GM21367 (cell line): Measurements from ENCODE around the gene KIF17.

Experiments
- ATAC-seq: cut with Tn5 transposase; IDR thresholded peaks from one replicate; pipeline ENCODE4 v1.9.1; 2021; ENCODE audit not compliant: unreplicated experiment

Gene KIF17

DNA sequence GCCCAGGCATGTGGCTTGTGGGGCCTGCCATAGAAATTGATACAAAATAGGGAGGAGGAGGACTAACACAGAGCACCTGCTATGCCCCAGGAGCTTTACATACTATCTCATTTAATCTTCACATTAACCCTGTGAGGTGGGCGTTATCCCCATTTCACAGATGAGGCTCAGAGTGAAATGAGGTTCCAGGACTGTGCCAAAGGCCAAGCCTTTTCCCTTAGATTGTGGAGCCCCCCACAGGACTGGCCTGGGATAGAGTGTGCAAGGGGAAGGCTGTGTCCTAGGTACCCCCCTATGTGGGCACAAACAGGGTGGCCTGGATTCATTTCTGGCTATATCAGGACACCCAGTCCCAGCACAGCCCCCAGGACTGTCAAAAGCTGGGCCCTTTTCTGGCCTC, 54.4 kb downstream of the KIF17 start:
- ATAC-seq, result no peak

DNA sequence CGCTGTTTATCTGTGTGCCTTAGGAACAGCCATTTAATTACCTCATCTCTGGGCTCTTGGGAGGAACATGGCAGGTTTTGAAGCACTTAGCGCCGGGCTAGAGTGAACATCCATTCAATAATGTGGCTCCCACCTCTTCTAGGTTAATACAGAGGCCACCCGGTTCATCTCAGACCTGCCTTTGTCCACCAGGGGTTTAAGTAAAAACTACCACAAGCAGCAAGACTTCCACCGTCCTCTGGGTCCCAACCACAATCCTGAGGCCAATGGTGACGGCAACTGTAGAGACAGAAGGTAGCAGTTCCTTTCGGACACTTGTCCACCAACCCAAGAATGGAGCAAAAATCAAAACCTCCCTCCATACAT, 55.7 kb downstream of the KIF17 start:
- ATAC-seq, result no peak

DNA sequence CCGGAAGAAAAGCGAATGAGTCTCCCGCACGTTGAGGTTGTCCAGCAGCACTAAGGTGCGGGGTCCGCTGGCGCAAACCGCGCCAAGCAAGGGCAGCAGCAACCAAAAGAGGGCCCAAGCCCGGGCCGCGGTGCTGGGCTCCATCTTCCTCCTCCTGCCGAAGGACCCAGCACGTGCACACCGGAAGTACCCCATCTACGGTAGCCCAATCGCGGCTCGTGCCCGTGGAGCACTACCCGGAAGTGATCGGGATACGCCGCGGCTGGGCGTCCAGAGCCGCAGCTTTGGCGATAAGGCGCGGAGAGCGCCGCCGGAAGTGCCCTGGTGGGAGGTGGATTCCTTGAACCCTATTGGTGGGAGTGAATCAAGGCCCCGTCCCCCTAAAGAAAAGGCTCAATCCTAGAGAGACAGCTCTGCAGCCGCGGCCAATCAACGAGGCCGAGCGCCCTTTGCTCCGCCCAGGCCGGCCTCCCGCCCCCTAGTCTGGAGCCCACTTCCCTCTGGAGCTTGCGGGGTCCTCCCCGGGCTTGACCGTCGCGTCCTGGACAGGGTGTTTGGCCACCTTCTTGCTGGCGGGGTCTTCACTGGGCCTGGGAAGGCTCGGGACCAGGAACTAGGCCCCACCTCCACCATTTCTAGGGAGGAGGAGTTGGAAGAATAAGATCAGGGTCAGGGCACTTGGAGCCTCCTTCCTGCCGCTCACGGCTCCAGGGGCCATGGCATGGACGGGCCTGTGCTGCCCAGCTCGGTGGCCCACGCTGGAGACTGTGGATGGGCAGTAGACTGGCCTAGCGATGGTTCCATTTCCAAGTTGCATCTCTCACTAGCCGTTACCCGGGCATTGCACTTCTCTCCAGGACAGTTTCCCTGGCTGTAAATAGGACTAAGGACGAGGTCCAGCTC, 56.3 kb downstream of the KIF17 start, which contains the start of gene DDOST:
Gene DDOST, minus strand, starts transcription at position 163 of the 903 bp plus-strand sequence. Its CDS starts 19 bp downstream, at position 144.
- peak; percentile 91 for ATAC-seq

DNA sequence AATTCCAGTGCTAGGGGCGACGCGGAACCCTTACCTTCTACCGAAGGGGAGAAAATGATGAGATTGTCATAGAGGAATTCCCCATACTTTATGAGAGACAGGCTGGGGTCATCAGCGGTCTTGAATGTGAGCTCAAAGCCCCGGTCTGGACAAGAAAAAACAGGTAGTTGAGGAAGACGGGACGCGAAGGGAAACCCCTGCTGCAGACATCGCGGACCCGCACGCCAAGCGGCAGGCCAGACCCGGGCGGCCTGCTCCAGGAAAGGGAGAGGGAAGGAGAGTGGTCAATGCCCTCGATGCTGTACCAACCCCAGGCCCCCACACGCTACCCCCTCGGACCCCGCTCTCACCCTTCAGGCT, 57.0 kb downstream of the KIF17 start:
- ATAC-seq, result no peak

DNA sequence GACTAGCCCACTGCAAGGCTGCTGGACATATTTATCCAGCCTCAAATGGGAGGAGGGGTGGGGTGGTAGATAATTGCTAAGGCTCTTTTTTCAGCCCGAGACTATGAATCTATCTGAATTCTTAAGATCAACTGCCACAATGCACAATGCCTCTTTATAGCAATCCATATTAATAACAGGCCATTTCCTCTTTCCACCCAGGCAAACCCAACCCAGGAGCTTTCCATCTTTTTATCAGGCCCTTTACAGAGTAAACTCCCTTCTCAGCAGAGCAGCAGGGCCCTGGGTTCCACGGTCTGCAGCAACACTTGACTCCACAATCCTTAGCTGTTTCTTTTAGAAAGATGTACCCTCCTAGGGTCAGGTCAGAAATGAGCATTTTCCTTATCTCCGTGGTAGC, 57.4 kb downstream of the KIF17 start:
- no peak for ATAC-seq

DNA sequence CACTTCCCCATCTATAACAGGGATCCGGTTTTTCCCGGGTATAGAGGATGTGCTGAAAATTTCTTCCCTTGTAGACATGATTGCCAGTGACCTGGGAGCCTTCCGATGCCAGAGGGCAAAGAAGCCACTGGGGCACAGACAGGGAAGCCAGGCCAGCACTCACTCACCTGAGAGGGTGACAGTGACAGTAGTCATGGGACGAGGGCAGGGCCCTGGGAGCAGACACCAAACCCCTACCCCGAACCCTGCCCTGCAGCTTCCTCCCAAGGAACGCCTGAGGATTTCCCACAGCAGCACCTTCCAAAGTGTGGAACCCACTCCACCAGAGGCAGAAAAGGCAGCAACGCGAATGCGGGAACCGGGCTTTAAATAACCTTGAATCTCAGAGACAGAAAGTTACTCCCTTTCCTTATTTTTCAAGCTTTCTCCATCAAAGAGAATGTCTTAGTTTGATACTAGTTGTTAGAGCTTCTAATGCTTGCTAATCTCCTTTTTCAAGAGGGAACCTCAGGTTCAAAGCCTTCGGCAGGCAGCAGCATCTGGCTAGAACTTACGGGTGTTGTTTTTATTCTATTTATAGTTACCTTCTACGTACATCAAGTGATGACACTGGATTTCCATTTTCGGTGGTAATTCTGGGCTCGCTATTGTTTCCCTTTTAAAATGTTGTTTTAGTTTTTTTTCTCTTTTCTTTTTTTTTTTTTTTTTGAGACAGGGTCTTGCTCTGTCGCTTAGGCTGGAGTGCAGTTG, 59.5 kb downstream of the KIF17 start:
- ATAC-seq, result no peak

DNA sequence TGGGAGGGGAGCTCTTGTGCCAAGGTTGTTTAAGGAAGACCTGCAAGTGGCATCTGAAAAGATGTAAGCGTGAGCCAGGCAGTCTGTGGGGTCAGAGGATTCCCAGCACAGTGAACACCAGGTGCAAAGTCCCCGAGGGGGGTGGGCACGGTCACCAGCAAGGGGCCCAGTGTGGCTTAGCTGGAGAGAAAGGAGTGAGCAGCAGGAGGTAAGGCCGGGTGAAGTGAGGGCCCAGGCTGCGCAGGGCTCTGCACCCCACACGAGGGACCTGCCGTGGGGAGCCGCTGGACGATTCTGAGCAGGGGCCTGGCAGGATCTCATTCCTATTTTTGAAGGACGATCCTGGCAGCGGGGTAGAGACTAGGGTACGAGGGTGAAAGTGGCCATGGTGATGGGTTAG, 60.8 kb downstream of the KIF17 start:
- no peak for ATAC-seq

DNA sequence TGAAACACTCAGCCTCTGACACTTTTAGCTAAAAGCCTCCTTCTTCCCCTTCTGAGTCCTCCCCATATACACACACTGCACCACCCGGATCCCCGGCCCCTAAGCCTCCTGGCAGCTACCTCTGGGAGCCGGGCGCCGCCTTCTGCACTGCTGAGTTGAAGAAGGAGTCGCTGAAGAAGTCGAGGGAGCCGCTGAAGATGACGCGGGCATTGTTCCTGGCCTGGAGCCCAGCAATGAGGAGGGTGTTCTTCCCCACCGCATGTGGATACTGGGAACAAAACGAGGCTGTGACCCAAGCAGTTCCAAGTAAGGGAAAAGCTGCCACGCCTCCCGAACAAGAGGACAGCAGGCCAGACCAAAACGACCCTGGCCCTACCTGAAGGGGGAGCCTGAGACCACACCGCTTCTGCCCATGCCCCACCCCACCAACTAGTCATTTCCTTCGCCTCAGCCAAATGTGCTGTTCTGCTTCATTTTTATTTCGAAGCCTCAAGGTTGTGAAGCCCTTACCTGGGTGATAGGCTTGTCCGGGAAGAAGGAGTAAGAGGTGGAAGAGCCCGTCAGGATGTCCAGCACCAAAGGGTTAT, 63.6 kb downstream of the KIF17 start:
- no peak for ATAC-seq

DNA sequence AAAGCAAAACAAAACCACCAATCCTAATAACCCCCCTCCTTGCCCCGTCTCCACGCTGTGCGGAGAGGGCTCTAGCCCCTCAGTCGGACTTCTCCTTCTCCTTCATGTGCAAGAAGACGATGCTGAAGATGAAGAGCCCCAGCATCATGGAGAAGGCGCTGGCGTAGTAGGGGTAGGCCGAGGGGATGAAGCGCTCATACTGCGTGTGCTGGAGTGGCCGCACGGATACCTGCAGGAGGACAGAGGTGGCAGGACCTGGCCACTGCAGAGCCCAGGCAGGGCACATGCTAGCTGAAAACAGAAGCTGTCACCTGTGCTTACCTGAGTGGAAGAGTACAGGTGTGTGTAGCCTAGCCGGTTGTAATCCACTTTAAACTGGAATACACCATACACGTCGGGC, 65.5 kb downstream of the KIF17 start:
- ATAC-seq, result no peak

DNA sequence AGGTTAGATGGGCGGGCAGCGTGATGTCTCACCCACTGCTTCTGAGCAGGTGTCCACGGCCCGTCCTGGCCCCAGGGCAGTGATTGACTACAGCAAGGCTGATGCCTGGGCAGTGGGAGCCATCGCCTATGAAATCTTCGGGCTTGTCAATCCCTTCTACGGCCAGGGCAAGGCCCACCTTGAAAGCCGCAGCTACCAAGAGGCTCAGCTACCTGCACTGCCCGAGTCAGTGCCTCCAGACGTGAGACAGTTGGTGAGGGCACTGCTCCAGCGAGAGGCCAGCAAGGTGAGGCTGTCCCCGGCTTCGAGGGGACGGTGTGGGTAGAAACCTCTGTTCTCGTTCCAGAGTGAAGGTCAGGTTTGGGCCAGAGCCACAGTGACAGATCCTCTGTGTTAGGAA, 68.9 kb downstream of the KIF17 start:
- ATAC-seq, result no peak

DNA sequence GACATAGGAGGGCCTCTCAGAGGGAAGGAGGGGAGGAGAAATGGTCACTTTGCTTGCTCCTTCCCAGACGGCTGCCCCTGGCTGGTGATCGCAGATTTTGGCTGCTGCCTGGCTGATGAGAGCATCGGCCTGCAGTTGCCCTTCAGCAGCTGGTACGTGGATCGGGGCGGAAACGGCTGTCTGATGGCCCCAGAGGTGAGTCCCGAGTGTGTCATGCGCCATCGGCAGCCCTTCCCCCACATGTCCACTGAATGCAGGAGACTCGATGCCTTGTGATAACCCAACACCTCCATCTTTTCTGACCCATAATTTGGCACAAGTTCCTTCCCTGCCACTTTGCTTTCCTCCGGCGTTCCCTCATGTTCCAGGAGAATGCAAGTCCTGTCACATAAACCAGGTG, 69.4 kb downstream of the KIF17 start:
- ATAC-seq, result no peak

DNA sequence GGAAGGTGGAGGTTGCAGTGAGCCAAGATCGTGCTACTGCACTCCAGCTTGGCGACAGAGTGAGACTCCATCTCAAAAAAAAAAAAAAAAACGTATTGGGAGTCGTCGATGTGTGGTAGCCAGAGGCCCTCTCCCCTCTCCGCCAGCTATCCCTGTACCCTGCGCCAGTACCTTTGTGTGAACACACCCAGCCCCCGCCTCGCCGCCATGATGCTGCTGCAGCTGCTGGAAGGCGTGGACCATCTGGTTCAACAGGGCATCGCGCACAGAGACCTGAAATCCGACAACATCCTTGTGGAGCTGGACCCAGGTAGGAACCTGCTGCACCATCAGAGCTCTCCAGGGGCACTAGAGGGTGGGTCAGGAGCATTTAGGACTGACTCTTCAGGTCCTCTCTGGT, 72.4 kb downstream of the KIF17 start:
- no peak for ATAC-seq

DNA sequence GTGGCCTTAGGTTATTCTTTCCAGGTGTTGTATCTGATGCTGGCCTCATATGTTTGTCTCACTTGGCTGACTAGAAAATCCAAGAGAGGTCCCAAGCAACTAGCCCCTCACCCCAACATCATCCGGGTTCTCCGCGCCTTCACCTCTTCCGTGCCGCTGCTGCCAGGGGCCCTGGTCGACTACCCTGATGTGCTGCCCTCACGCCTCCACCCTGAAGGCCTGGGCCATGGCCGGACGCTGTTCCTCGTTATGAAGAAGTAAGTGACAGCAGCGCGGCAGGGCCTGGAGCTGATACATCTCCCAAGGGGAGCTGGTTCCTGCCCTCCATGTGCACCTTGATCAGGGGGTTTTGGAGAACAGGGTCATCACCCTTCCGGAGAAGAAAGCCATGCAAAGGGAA, 73.4 kb downstream of the KIF17 start:
- ATAC-seq, result no peak

DNA sequence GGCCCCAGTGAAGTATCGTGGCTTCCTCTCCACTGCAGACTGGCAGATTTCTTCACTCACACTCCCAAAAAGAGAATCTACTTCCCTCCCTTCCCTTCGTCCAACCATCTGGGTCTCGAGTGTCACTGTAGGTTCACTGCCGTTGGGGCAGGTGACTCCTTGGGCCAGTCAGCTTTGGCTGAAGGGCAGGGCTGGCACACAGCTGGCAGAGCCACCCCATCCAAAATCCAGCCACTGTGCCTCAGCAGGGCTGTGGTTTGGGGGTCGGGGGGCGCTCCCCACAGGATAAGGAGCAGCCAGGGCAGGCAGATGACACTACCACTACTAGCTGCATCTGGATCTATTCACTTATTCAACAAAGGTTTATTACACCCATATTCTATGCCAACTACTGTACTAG, 74.7 kb downstream of the KIF17 start:
- no peak for ATAC-seq

DNA sequence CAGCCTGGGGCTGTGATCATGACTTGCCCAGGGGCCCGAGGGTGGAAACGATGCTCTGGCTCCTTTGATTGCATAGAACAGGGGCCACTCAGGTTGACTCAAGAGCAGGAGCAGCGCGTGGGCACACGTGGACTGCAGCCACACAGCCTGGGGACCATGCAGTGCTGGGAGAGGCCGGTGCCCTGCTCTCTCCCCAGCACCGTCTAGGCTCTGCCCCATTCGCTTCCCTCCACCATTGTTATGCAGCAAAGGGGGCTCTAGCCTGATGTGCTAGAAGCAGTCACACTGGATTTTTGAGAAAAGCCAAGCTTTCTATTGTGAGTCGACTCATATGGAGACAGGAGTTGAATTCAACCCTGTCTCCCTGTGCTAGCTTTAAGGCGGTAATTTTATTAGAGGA, 75.8 kb downstream of the KIF17 start:
- no peak for ATAC-seq

DNA sequence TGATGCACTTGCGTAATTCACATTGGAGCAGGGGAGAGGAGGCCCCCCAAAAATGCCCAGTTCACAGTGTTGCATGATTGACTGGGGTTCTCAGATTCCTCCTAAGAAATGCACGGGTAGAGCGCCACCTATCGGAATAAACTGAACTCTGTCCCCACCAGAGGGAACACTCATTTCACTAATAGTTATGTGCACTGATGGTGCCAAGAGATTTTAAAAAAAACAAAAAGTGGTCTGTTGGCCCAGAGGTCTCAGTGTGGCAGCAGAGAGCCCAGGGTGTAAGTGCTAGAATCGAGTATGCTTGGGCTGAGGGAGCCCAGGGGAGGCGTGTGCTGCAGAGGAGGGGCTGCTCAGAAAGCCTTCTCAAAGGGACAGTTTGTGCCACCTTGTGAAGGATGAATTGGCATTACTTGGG, 77.6 kb downstream of the KIF17 start:
- ATAC-seq, result no peak

DNA sequence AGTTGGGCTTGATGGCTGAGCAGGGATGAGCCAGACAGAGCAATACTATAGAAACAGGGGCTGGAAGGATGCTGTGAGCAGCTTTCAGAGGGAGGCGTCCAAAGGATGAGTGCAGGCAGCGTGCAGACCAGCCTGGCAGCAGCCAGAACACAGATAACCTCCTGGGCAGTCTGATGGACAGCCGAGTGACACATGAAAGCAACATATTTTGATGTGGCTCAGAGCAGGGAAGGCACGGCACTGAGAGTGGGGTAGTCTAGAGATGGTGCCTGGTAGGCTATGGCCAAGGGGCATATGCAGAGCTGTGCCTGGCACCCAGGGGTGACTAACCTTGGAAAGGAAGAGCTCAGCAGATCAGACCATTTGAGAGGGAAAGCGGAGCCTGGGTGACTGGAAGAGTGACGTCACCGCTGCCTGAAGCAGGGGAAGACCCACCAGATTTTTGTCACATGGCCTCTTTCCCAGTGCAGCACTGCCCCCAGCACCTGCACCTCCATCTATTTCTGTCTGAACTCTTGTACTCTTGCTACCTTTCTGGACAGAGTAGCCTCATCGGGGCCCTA, 80.9 kb downstream of the KIF17 start:
- ATAC-seq, result no peak

DNA sequence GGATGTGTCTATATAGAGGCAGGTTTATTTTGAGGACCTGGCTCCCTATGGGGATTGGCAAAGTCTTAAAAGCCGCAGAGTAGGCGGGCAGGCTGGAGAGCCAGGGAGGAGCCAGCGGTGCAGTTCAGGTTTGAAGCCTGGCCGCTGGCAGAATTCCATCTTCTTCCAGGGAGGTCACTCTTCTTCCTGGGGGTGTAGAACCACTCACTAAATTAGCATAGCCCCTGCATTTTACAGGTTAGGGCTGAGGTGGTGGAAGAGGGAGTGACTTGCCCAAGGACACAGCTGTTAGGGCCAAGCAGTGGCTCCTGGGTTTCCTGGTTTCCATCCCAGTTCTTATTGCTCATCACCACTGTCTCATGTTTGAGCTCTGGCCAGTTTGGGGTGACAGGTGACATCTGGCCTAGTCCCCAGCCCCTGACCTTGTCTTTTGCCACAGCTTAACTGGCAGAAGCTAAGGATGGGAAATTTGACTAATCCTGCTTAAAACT, 83.2 kb downstream of the KIF17 start:
- no peak for ATAC-seq

DNA sequence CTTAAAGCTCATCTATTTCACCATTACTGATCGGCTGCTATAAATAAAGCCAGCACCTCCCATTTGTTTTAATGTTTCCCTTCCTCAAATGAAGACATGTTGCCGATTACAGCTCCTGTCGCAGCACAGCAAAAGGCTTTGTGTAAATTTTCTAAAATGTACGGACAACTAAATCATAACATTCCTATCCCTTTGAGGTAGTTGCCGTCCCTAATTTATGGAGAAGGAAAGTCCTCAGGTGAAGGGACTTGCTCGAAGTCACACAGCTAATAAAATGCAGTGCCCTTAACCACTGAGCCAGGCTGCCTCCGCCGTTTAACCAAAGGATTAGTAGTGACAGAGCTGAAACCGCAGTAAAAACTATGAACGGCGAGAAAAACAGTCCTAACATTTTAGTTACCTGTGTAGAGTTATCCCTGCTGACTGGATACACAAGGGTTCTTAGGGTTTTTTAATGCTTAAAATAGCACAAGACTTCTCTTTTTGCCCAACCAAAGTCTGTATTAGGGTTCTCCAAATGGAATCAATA, 83.7 kb downstream of the KIF17 start:
- no peak for ATAC-seq

DNA sequence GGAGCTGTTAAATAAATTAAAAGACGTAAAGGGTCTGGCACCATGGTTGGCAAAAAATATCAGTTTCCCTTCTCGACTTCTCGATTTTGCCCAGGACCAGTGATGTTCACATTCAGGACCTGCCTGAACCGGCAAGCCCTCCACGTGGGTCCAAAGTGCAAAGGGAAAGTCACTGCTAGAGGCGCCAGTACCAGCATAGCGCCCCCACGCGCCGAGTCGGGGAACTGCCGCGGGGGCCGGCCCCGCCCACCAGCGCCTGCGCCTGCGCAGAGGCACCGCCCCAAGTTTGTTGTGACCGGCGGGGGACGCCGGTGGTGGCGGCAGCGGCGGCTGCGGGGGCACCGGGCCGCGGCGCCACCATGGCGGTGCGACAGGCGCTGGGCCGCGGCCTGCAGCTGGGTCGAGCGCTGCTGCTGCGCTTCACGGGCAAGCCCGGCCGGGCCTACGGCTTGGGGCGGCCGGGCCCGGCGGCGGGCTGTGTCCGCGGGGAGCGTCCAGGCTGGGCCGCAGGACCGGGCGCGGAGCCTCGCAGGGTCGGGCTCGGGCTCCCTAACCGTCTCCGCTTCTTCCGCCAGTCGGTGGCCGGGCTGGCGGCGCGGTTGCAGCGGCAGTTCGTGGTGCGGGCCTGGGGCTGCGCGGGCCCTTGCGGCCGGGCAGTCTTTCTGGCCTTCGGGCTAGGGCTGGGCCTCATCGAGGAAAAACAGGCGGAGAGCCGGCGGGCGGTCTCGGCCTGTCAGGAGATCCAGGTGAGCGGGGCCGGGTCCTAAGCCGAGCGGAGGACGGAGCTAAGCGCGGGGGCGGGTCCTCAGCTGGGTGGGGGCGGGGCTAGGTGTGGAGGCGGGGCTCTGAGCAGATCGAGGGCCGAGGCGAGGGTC, 84.4 kb downstream of the KIF17 start, which contains the start of gene PINK1:
Gene PINK1, plus strand, starts transcription at position 269 of the 875 bp plus-strand sequence. Its CDS starts 91 bp downstream, at position 360.
- ATAC-seq, result no peak
